ENCODE measurements around the gene PTPRG. TPM values are rescaled to one million over a fixed set of nuclear protein-coding genes. Genes with fewer than 3 reads are reported as not detected.

PTPRG gene
- total RNA-seq, 1 experiment from 2014 or later: 32.1 TPM

GRCh38 chr3:61914276-61914675, 352.9 kb downstream of the PTPRG start (continued):
- TF ChIP-seq POLR2A (IDR thresholded peaks at IDR 0.05; ENCODE audit: borderline replicate concordance, extremely low read depth, insufficient read depth, insufficient read length): no peak

- BruUV-seq (replicated peaks): no TSS peak
- H3K36me3 ChIP-seq (ENCODE audit: control insufficient read depth in 1 of 2, insufficient read depth in 2 of 2, low read length in 2 of 2): no peaks in the 10 kb centered on the region
- RAD21 ChIA-PET (ENCODE audit: low non-redundant PET in 1 of 2, low total read pairs in 2 of 2, uncharacterized antibody in 2 of 2, unreplicated experiment in 2 of 2): no interaction called here
- CTCF ChIA-PET: interaction anchor here (1.3 kb wide), 1 partner anchor 21 kb away, joined by 5 read pairs; no protein-coding TSS in a partner anchor
- DNase-seq (ENCODE audit: low read depth, low spot score) (no peak), ATAC-seq (no peak)
- no peak overlapping the region for H2AFZ ChIP-seq (ENCODE audit: low read depth, low read length, poor library complexity, severe bottlenecking)
- no peaks in the 10 kb centered on the region for H3K4me1 ChIP-seq (ENCODE audit: control insufficient read depth in 1 of 2, insufficient read depth in 2 of 2, low read length in 2 of 2)
- POLR2A ChIA-PET: no interaction called here
- H3K27me3 ChIP-seq (ENCODE audit: insufficient read depth, low read length): no peaks in the 10 kb centered on the region
- TF ChIP-seq JUND (IDR thresholded peaks at IDR 0.05) (no peak), SRF (IDR thresholded peaks at IDR 0.05; ENCODE audit: low read depth) (no peak), CEBPB (IDR thresholded peaks at IDR 0.05; ENCODE audit: low read depth) (no peak), TCF7L2 (IDR thresholded peaks at IDR 0.05; ENCODE audit: borderline replicate concordance, extremely low read depth, insufficient read depth, insufficient read length) (no peak), POLR2A (IDR thresholded peaks at IDR 0.05; ENCODE audit: borderline replicate concordance, extremely low read depth, insufficient read depth, insufficient read length) (no peak), SP1 (IDR thresholded peaks at IDR 0.05; ENCODE audit: low read depth) (no peak), EZH2 (IDR thresholded peaks at IDR 0.05) (no peak), ATF3 (IDR thresholded peaks at IDR 0.05) (no peak), EZH2phosphoT487 (IDR thresholded peaks at IDR 0.05; ENCODE audit: borderline replicate concordance) (no peak), CBX3 (IDR thresholded peaks at IDR 0.05; ENCODE audit: low read depth) (no peak), FOSL1 (IDR thresholded peaks at IDR 0.05; ENCODE audit: low read depth) (no peak)
- no peak overlapping the region for H3K27ac ChIP-seq (ENCODE audit: low read depth, low read length)
- H3K4me2 ChIP-seq (ENCODE audit: low read length): no peak overlapping the region
- H3K9me2 ChIP-seq (ENCODE audit: insufficient read depth): no peaks in the 10 kb centered on the region
- H3K9me3 ChIP-seq (ENCODE audit: control insufficient read depth in 1 of 2, insufficient read depth in 1 of 2, low read depth in 1 of 2, low read length in 2 of 2): no peaks in the 10 kb centered on the region
- H3K9ac ChIP-seq (ENCODE audit: low read length): no peak overlapping the region
- no peaks in the 10 kb centered on the region for H3K79me2 ChIP-seq (ENCODE audit: insufficient read depth, low read length)
- no peak overlapping the region for H3K4me3 ChIP-seq (replicated peaks in 1 of 2; ENCODE audit: low read depth in 1 of 2, low read length in 2 of 2)
- no peaks in the 10 kb centered on the region for H4K20me1 ChIP-seq (ENCODE audit: insufficient read depth)
- intact Hi-C loops (cut with micrococcal nuclease): no loop called here
These were observed 353.9 kb downstream of the PTPRG start for GRCh38 chr3:61915296-61915695.
